ENCODE data around the gene RNF123.

DNA sequence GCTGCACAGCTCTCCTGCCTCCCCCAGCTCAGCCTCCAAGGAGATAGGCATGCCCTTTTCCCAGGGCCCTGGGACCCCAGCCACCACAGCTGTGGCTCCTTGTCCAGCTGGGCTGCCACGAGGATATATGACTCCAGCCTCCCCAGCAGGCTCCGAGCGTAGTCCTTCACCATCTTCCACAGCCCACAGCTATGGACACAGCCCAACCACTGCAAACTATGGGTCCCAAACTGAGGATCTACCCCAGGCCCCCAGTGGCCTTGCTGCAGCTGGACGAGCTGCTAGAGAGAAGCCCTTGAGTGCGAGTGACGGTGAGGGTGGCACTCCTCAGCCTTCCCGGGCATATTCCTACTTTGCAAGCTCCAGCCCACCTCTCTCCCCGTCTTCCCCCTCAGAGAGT lies 35.7 kb upstream of the RNF123 start:
- TF ChIP-seq POLR2A (IDR thresholded peaks at IDR 0.05; ENCODE audit: low read depth), result no peak
- TF ChIP-seq, protein P1, sequence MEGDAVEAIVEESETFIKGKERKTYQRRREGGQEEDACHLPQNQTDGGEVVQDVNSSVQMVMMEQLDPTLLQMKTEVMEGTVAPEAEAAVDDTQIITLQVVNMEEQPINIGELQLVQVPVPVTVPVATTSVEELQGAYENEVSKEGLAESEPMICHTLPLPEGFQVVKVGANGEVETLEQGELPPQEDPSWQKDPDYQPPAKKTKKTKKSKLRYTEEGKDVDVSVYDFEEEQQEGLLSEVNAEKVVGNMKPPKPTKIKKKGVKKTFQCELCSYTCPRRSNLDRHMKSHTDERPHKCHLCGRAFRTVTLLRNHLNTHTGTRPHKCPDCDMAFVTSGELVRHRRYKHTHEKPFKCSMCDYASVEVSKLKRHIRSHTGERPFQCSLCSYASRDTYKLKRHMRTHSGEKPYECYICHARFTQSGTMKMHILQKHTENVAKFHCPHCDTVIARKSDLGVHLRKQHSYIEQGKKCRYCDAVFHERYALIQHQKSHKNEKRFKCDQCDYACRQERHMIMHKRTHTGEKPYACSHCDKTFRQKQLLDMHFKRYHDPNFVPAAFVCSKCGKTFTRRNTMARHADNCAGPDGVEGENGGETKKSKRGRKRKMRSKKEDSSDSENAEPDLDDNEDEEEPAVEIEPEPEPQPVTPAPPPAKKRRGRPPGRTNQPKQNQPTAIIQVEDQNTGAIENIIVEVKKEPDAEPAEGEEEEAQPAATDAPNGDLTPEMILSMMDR (IDR thresholded peaks at IDR 0.05), result no peak

All from esophagus muscularis mucosa (tissue), 3 donors.